HG02981 (cell line): ENCODE measurements around the gene NHSL2.

Experiments used
- ATAC-seq: cut with Tn5 transposase; IDR thresholded peaks from one replicate; pipeline ENCODE4 v1.9.1; 2021; ENCODE audit warnings: mild to moderate bottlenecking, moderate library complexity; ENCODE audit not compliant: unreplicated experiment

NHSL2 gene

DNA sequence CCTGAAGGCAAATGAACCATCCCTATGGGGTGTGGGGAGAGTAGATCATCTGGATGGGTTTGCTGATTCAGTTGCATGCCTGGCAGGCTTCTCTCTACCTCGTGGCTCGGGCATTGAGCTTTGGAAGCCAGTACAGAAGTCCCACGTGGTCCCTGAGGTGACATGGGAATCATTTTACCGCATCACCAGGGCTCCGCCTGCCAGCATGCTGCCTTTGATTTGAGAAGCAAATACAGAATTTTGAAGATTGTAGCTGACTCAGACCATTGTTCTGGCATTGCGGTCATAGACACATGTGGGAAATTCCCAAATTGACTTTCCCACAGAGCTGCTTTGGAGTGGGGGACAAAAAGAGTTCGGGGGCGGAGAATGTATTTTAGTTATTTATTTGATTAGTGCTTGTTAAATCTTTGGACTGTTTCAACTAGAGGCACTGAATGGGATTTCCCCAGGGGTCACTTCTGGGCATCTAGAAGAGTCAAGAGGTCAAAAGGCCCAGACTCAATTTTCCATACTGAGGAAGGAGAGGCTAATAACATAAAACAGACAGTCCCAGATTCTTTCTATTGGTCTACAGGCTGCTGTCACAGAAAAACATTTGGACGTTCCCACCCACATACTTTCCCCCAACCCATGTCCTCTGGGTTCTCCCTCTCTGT lies 79.3 kb downstream of the NHSL2 start:
- no peak for ATAC-seq

DNA sequence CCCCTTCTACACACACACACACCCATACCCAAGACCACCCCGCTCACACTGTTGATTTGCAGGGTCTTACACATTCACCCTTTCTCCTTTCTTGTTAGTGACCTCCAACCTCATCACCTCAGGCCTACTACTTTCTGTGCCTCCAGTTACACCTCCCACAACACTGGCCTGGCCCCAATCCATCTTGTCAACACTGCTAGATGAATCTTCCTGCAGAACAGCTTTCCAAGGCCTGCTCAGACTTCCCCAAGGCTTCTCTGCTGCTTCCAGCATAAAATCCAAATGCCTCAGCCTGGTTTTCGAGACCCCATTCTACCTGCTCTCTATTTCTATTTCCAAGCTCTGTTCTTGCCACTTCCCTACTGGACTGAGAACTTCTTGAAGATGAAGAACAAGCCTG lies 79.9 kb downstream of the NHSL2 start:
- ATAC-seq = no peak

GRCh38 chrX:71991164-71991563 lies 80.5 kb downstream of the NHSL2 start:
- no peak for ATAC-seq

DNA sequence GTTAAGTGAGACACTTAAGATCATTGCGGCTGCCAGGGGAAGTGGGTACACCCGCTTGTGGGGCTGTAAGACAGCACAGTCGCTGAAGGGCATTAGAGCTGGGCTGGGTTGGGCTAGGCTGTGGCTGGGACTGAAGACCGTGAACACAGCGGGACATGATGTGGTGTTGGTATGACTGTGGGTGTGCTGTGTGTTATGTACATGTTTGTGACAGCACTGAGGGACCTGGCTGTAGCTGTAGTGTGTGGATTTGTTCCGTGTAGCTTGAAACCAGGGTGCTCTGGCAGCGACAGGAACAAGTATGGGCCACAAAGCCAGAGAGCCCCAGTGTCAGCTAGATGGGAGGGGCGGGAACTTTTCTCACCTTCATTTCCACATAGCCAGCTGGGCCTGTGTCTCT lies 82.1 kb downstream of the NHSL2 start:
- no peak for ATAC-seq

GRCh38 chrX:71993371-71993770 lies 82.7 kb downstream of the NHSL2 start:
- no peak for ATAC-seq

DNA sequence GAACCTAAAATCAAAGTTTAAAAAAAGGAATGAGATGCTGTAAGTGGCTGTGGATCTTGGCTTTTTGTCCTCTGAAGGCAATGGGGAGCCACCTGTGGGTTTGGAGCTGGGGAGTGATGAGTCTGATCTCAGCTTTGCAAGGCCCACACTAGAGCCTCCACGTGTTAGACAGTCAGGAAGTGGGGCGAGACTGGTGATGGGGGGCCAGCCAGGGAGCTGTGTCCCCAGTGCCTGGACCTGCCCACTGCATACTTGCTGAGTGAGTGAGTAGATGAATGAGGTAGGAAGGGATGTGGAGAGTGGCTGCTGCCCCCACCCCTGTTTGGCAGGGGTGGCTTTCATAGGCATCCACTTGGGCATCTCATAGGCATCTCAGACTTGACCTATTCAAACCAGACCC lies 84.0 kb downstream of the NHSL2 start:
- ATAC-seq = no peak

- no peak for ATAC-seq
Observed at GRCh38 chrX:71995122-71995521, 84.5 kb downstream of the NHSL2 start.

- ATAC-seq = no peak
Observed at GRCh38 chrX:71996136-71996535, 85.5 kb downstream of the NHSL2 start.

DNA sequence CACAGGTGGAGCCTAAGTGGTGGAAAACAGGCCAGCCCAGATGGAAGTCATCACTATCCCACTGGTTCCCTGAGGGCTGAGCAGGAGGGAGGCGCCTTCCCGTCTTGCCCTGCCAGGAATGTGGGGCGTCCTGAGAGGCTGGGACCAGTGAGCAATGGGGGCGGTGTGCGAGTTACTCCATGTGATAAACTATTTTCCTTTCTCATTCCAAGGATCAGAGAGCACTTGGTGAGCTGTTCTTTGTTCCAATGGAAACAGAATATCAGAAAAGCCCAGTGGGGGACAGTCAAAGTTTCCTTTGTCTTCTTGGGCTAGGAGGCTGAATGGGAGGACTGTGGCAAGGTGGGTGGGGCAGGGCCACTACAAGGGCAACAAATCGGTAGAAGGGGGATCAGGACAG lies 86.2 kb downstream of the NHSL2 start:
- ATAC-seq = no peak

DNA sequence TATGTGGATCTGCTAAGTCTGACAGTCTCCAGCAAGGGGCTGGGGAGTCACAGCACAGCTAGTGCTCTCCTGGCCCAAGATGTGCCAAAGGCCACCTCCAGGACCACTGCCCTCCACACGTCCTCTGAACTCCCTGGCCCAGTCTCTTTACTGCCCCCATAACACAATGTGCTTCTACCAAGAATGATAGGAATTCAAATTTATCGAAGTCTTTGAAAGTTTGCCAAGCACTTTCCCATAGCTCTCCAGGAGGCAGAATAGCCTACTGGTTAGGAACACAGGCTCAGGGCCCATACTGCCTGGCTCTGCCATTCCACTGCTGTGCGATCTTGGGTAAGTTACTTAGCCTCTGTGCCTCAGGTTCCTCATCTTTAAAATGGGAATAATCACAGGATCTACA lies 86.7 kb downstream of the NHSL2 start:
- no peak for ATAC-seq

GRCh38 chrX:71998836-71999509 lies 88.3 kb downstream of the NHSL2 start:
- ATAC-seq = no peak

DNA sequence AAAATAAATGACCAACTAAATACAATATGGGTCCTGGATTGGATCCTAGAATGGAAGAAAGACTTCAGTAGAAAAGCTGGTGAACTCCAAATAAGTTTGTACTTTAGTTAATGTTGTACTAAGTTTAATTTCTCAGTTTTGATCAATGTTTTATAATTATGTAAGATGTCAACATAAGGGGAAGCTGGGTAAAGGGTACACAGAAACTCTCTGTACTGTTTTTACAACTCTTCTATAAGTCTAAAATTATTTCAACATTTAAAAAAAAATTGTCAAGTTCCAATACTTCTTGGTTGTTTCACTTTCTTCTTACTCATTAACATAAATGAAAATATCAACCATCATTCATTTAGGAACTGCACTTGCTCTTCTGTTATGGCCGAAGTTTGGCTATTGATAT lies 88.9 kb downstream of the NHSL2 start:
- no peak for ATAC-seq

DNA sequence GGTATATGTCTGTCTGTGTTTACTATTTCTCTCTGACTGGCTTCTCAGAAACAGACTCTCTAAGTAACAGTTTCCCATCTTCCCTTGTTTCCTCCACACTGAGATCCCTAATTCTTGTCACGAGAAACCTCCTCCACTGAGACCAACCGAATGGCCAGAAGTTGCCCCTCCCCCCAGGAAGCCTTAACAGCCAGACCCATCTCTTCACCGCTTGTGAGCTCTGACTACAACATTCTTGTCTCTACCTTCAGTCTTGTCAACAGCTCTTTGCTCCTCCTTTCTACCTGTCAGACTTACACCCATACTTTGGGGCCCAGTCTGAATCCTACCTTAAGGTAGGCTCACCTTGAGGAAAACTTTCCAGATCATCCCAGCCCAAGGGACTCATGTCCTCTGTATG lies 90.8 kb downstream of the NHSL2 start:
- ATAC-seq = no peak

- ATAC-seq = no peak
Observed at GRCh38 chrX:72001906-72002305, 91.3 kb downstream of the NHSL2 start.

- no peak for ATAC-seq
Observed at GRCh38 chrX:72002875-72003274, 92.2 kb downstream of the NHSL2 start.

DNA sequence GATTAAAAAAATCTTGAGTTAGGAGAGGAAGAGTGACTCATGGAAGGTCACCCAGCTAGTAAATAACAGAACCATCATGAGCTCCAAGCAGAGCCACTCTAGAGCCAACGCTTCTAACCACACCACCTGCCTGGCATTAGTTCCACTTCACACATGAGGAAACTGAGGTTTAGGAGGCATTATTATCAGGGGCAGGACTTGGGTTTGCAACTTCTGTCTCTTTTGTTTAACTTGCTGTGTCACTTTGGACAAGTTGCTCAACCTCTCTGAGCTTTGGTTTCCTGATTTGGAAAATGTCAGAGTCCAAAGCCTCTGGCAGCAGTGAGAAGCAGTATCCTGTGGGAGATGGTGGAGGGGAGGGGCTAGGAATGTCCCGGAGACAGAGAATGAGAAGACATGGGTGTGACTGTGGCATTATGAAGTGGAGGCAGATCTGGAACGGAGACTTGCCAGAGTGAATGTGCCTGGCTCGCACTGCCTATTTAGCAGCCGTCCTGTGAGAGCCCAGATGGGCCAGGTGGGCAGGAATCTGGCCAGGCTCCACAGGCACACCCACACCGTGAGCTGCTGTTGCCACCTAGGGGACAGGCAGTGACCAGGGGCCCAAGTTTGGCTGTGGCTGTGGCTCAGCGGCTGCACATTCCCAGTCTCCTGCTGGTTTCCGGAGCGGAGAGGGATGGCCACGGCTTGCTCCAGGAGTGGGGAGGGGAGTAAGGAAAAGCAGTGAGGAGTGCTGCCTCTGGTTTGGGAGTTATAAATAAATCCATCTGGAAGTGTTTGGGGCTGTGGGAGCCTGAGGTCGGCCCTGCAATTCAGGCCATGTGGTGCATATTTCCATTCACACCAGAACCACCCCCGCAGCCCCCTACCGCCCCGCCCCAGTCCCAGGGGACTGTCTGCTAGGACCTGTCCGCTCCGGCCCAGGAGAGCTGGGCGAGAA lies 93.4 kb downstream of the NHSL2 start:
- ATAC-seq = no peak

DNA sequence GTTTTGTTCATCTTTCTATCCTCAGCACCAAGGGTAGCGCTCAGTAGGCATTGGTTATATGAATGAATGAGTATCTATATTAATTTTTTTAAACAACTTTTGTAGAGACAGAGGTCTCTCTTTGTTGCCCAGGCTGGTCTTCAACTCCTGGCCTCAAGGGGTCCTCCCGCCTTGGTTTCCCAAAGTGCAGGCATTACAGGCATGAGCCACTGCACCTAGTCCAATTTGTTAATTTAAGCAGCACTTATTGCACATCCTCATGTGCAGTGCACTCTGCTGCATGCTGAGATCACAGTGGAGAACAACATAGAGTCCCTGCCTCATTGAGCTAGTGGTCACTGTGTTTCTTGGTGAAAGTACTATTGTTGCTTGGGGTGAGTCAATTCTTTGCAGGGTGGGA lies 94.4 kb downstream of the NHSL2 start:
- ATAC-seq = no peak

DNA sequence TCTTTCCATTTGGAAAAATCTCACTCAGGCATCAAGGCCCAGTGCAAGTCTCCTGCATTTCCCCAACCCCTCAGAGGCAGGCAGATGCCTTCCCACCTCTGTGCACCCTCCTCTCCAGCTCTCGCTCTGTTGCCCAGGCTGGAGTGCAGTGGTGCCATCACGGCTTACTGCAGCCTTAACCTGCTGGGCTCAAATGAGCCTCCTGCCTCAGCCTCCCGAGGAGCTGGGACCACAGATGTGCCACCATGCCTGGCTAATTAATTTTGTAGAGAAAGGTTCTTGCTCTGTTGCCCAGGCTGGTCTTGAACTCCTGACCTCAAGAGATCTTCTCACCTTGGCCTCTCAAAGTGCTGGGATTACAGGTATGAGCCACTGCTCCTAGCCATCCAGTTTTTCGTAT lies 95.8 kb downstream of the NHSL2 start:
- no peak for ATAC-seq

GRCh38 chrX:72009731-72010130 lies 99.1 kb downstream of the NHSL2 start:
- ATAC-seq = no peak

DNA sequence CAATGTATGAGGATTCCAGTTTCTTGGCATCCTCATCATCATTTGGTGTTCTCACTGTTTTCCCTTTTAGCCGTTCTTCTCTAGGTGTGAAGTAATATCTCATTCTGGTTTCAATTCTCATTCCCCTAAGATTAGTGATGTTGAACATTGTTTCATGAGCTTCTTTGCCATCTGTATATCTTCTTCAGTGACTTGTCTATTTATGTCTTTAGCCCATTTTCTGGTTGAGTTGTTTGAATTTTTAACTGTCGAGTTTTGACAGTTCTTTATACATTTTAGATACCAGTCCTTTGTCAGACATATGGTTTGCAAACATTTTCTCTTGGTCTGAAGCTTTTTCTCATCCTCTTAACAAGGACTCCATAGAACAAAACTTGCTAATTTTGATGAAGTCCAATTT lies 101.1 kb downstream of the NHSL2 start:
- no peak for ATAC-seq

GRCh38 chrX:72015383-72015782 lies 104.7 kb downstream of the NHSL2 start:
- ATAC-seq = no peak
